ENCODE measurements around the gene AHDC1.
A peak's percentile ranks its signal among the peaks of the same experiment; 100 is the strongest.

AHDC1 gene

DNA sequence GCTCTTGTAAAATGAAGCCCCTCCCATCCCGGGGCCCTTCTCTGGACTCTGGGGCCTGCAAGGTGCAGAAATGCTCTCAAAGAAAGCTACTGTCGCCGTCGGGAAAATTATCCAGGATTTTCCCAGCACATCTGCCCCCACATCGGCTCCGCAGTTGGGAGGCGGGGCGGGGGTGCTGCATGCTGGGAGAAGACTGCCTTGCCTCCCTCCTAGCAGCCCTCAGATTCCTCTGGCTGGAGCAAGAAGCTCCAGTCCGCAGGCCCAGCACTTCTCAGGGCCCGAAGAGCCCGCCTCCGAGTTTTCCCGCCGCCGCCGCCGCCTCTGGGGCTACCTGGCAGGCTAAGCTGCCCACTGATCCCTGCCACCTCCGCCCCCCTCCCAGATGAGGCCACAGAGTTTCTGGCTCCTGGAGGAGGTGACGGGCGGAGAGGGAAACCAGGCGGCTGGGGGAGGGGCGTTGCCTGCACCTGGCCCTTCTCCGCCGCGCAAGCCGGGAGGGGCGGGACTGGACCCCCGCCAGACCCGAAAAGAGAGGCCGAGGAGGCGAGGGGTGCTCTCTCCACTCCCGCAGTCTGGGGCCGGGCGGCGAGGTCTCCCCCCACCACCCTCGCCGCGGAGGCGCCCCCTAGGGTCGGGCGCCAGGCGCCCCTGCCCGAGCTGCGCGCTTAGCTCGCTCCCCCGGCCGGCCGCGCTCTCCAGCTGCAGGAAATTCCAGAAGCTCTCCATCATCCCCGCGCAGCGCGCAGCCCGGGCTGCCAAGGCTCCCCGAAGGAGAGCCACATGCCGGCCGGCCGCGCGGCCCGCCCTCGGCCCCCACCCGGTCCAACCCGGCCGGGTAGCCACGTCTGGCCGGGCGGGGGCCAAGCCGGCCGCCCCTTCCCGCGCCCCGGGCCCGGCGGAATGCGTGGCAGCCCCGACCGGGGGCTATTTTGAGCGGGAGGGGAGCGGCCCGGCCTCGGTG, 28.8 kb downstream of the AHDC1 start:
- DNase-seq = no peak

GRCh38 chr1:27574001-27574781, 29.8 kb downstream of the AHDC1 start:
- DNase-seq = no peak

DNA sequence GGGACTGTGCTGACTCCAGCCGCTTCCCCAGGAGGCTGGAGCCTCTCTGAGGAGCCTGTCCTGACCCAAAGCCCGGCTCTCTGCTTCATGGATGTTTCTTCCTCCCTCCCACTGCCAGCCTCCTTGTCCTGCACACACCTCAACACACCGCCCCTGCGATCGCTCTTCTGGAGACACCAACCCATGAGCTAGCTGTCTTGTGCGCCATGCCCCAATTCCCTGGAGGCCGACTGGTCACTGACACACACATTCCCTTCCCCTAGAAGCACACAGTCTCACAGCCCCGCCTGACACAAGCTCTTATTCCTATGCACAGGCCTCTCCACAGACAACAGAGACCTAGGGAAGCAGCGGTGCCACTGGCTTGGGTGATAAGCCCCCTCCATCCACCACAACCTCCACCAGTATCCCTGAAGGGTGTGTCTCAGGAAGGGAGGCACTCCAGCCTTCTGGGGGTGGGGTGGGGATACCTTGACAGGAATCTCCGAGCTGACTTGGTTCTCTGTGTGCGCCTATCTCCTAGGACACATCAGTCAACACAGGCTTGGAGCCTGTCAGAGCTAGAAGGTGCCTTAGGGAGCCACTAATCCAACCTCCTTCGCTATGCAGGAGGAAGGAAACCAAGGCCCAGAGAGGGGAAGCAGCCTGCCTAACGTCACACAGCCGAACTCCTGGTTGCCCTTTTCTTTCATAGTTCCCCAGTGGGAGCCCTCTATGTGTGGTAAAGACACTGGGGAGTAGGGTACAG, 31.1 kb downstream of the AHDC1 start:
- no peak for DNase-seq

DNA sequence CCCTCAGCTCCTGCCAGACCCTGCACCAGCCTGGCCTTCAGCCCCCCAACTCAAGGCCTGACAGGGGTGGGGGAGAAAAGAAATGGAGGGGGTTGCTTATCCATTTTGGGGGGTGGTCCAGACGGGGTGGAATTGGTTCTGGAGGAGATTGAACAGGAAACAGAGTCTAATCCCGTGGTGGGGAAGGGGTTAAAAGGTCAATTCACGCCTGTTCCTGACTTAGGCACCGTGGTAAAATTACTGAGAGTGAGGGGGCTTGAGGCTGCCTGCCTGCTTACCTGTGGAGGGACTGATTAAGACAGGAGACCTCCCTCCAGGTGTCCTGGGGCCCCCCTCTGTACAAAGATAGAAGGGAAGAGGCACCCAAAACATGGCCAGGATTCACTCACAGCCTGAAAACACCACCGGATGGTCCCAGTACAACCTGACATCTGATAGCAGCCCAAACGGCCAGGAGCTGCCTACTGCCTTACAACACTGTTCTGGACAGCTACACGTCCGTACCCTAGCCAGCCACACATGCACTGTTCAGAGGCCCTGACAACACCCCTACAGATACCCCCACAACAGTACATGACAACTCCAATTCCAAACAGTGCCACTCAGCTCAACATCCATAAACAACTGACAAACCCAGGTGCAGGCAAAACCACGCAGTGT, 31.8 kb downstream of the AHDC1 start:
- DNase-seq = no peak

DNA sequence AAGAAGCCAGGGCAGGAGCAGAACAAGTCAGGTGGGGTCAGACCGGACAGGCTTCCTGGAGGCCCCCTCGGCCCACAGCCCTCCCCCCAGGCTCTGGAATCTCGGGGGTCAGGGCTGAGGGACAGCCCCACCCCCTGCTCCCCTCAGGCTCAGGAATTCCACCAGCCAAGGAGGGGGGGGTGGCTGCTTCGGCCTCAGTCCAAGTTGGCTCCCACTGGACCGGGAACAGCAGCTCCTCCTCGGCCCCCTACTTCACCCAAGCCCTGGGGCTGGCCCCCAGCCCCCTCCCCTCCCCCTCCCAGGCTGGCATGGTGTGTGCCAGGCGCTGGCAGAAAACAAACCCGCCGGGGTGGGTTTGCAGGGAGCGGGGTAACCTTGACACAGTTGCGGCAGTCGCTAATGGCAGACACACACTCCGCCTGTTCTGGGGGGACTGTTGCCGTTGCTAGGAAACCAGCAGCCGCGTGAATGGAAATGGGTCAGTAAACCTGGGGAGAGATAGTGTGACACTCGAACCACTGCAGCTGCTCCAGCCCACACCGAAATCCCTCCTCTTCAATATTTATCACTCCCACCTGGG, 32.4 kb downstream of the AHDC1 start:
- DNase-seq = no peak

GRCh38 chr1:27570784-27571183, 33.2 kb downstream of the AHDC1 start:
- DNase-seq = no peak

DNA sequence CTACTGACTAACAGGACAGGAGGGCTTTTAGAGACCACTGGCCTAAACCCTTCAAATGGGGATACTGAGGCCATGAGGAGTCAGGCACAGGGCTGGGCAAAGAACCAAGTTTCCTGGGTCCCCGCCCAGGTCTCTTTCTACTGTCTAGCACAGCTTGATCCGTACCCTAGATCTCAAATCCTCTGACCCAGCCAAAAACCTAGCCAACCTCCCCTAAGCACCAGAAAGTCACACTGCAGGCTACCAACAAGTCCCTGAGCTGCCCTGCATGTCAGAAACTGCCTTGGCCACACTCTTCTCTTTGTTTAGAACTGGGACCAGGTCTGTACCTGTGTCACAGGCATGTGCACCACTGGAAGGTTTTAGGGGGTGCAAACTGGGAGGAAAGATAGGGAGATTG, 33.6 kb downstream of the AHDC1 start:
- no peak for DNase-seq

- DNase-seq = no peak
These were observed 34.2 kb downstream of the AHDC1 start for GRCh38 chr1:27569506-27570291.

- DNase-seq = peak in 3 of 6 experiments; percentile 7 to 51 (median 25)
These were observed 34.9 kb downstream of the AHDC1 start for GRCh38 chr1:27569088-27569460.

DNA sequence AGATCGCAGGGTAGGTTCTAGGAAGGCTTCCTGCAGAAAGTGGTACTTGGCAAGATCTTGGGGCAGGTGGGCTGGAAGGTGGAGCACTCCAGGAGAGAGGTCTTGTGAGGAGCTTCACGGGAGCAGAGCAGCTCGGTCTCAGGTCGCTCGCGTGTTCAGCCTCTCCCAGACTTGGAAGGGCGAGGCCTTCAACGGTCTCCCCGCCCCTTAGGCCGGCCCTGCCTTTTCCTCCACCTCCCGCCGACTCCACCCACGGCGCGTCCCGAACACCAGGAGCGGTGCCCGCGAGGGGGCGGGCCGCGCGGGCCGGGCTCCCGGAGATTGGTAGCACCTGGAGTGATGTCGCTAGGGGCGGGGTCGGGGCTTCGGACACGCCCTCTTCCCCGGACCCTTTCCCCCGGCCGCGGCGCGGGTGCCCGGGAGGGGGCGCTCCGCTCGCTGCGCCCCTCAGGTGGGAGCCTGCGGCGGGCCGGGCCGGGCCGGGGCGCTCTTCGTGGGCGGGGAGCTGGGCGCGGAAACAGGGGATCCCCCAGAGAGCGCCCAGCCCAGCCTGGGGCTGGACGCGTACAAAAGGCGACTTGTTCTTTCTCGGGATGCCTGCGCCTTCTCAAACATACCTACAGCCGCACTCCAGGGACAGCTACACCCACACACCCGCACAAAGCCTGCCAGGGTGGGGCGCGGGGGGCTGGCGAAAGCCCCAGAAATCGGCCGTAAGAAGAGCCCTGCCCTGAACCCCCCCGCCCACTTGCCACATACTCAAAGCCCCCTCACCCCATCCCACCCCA, 35.5 kb downstream of the AHDC1 start:
- DNase-seq = peak; percentile 87 to 94 (median 92)

DNA sequence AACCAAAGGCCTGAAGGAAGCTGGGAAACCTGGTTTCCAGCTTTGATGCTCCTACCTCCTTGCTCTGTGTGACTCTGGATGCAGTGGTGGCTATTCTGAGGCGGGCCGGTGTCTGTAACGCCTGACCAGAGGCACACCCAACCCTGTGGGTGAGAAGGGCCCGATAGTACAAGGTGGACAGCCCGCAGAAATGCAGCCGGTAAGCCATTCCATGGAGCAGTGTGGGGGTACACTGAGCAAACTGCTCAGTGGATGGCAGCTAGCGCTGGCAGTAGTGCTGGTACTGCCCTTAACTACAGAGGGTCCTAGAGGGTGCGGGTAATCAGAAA, 36.0 kb downstream of the AHDC1 start:
- no peak for DNase-seq

DNA sequence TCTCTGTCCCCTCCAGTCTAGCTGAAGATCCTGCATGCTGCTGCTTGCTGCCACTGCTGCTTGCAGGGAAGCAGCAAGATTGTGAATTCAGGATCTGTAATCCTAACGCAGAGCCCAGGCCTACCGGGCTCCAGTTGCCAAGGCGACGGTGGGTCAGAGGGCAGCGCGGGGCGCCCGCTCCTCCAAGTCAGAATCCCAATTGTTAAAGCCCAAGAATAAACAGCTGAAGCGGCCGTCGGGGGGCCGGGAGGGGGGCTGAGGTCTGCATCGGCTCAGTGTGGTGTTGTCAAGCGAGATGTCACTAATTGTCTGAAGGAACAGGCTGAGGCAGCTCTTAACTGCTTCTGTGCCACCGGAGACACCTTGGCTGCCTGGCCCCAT, 36.8 kb downstream of the AHDC1 start:
- no peak for DNase-seq

- DNase-seq = no peak
These were observed 37.3 kb downstream of the AHDC1 start for GRCh38 chr1:27566462-27567145.

- DNase-seq = no peak
These were observed 39.0 kb downstream of the AHDC1 start for GRCh38 chr1:27564710-27565649.

GRCh38 chr1:27563591-27564471, 40.1 kb downstream of the AHDC1 start:
- no peak for DNase-seq

DNA sequence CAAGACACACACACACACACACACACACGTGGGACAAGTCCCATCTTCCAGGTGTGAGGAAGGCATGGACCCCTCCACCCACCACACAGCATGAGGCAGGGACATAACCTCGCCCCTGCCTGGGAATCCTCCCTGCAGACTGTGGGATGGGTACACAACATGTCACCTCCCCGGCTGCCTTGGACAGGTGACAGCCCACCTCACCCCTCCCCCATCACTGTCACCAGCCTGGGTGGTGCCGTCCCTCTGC, 40.7 kb downstream of the AHDC1 start:
- DNase-seq = no peak

- no peak for DNase-seq
These were observed 41.2 kb downstream of the AHDC1 start for GRCh38 chr1:27562534-27563340.
